Renal cortex interstitium (tissue), 11 donors: ENCODE results near the gene CNIH2. TPM values are rescaled to one million over a fixed set of nuclear protein-coding genes. Genes with fewer than 3 reads are reported as not detected.
"Not testable (repeated sequence)": the region's sequence is repeated elsewhere in the genome, so short reads cannot be mapped to it uniquely, and the experiment has no call there.

Experiments used
- DNase-seq, 11 donors: peaks; one replicate each; pipeline ENCODE4 v3.0.0-alpha.2; 2013; ENCODE audit warnings: low read depth in 9 of 11, low spot score in 4 of 11; ENCODE audit errors: extremely low read depth in 1 of 11
- polyA plus RNA-seq, 3 donors: library from polyadenylated mRNA; unstranded; fragments of 120-200 nt; gene quantifications; one replicate each; pipeline ENCODE4 v1.2.1, GENCODE V29; 2013; ENCODE audit not compliant: insufficient read length in 3 of 3

CNIH2 gene
- polyA plus RNA-seq, 3 donors: 1.9 to 3.8 (median 3.7) TPM

GRCh38 chr11:66320289-66320688, 42.3 kb downstream of the CNIH2 start:
- DNase-seq: not testable (repeated sequence)

DNA sequence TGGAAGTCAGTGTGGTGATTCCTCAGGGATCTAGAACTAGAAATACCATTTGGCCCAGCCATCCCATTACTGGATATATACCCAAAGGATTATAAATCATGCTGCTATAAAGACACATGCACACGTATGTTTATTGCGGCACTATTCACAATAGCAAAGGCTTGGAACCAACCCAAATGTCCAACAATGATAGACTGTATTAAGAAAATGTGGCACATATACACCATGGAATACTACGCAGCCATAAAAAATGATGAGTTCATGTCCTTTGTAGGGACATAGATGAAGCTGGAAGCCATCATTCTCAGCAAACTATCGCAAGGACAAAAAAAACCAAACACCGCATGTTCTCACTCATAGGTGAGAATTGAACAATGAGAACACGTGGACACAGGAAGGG, 42.8 kb downstream of the CNIH2 start:
- DNase-seq: not testable (repeated sequence)

GRCh38 chr11:66321606-66322005, 43.6 kb downstream of the CNIH2 start:
- DNase-seq: no peak

DNA sequence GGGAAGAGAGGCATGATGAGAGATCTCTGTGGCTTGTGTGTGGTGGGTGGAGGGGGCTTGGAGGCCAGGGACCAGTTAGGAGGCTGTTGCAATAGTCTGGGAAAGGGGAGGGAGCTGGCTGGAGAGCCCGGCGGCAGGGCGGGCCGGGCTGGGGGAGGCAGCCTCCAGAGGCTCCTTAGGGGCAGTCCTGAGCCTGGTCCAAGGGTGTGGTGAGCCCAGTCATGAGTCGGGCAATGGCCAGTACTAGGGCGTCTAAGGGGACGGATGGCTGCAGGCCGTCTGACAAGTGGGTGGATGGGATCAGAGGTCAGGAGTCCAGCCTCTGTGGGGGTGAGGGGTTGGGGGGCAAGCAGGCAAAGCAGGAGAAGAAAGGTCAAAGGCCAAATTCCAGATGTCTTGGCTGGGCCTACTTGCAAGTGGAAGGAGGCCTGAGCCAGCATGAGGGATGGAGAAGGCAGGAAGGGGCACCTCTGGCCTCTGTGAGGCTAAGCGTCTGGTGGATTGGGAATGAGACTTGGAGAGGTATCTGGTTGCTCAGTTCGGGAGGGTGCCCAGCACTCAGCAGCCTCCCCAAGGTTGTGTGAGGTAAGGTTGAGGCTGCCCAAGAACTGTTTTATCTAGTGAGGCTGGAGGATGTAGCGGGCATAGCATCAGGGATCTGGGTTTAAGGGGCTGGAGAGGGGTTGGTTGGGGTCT, 44.9 kb downstream of the CNIH2 start:
- no peak for DNase-seq

- DNase-seq: no peak
Observed at GRCh38 chr11:66323684-66324083, 45.7 kb downstream of the CNIH2 start.

DNA sequence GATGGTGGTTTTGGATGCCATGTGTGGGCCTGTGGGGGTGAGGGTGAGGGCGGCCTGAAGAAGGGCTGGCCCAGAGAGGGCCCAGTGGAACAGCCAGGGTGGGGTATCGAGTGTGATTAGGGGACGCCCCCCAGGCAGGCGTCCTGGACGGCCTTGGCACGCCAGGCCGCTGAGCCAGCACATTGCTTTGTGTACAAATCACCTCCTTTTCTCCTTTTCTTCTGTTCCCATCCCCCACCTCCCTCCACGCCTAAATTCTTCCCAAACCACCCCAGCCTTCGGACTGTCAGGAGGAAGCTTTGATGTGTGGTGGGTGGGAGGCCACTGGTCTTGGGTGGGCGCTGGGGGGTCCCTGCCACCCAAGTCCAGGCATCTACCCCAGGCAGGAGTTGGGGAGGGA, 46.7 kb downstream of the CNIH2 start:
- no peak for DNase-seq

DNA sequence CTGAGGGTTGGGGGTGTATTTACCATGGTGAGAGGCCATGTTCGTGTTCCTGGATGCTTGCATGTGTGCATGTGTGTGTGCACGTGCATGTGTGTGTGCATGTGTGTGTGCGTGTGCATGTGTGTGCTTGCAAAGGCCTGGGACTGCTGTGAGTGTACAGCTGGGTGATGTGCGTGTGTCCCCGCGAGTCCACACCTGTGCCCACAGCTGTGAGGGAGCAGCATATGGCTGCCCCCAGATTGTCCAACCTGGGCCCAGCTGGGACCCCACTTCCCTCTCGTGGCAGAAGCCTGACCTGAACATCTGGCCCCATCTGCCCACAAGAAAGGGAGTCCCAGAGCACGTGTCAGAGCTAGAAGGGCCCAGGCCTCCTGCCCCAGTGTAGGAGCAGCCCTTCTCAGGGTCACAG, 47.3 kb downstream of the CNIH2 start:
- no peak for DNase-seq

DNA sequence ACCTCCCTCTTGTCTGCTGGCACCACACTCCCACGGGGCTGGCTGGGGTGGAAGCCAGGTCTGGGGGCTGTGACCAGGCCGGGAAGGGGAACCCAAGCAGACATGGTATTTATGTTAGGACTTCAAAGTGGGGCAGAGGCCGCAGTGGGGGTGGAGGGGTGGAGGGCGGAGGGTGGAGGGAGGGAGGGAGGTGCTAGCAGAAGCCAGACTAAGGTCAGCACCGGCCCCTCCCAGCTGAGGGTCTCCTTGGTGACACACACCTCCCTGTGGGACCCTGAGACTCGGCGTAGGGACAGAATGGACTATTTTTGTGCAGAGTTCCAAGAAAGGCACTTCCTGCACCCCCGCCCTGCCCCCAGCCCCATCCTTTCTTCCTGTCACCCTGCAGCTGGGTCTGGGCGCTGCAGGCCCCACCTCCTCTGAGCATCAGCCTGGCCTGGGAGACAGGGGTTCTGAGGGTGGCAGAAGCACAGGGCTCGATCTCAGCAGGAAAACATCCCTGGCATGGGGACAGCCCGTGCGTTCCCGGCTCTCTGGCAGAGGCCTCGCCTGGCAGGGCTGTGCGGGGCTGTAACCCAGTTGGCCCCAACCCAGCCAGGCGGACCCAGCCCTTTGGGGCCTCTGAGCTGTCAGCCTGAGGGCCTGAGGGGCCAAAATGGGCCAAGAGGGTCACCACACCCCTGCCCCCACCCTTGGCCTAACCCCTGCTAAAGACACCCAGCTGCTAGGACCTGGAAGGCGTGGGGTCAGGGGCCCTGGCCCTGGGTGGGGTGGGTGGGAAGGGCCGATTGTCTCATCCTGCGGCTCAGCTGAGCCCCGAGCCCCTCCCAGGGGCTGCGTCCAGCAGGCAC, 48.5 kb downstream of the CNIH2 start:
- DNase-seq: no peak

DNA sequence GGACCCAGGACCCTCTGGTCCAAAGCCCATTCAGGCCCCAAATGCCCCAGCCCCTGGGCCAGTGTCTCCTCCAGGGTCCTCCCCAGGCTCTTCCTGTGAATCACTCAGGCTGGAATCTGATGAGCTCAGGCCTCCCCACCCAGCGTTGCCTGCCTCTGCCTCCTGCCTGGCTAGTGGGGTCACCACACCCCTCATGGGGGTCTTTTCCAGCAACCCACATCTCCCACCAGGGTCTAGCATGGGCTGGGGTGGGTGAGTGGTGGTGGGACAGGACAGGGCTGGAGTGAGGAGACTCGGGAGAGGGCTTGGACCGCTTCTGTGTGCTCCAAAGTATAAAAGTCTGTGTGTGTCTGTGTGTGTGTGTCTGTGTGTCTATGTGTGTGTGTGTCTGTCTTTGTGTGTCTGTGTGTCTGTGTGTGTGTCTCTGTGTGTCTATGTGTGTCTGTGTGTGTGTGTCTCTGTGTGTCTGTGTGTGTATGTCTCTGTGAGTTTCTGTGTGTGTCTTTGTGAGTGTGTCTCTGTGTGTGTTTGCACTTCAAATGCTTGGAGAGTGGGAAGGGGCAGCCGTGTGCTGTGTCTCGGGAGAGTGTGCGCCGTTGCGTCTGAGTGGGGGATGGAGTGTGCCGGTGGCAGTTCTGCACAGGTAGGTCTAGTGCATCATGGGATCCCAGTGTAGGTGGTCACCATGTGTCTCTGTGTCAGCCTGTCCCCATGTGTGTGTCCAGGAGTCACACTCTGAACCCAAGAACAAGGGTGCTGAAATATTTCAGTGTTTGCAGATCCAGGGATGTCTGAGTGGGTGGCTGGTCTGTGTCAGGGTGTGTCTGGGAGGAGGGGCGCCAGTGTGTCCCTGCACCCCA, 49.4 kb downstream of the CNIH2 start:
- no peak for DNase-seq

- no peak for DNase-seq
Observed at GRCh38 chr11:66328031-66328301, 50.0 kb downstream of the CNIH2 start.

DNA sequence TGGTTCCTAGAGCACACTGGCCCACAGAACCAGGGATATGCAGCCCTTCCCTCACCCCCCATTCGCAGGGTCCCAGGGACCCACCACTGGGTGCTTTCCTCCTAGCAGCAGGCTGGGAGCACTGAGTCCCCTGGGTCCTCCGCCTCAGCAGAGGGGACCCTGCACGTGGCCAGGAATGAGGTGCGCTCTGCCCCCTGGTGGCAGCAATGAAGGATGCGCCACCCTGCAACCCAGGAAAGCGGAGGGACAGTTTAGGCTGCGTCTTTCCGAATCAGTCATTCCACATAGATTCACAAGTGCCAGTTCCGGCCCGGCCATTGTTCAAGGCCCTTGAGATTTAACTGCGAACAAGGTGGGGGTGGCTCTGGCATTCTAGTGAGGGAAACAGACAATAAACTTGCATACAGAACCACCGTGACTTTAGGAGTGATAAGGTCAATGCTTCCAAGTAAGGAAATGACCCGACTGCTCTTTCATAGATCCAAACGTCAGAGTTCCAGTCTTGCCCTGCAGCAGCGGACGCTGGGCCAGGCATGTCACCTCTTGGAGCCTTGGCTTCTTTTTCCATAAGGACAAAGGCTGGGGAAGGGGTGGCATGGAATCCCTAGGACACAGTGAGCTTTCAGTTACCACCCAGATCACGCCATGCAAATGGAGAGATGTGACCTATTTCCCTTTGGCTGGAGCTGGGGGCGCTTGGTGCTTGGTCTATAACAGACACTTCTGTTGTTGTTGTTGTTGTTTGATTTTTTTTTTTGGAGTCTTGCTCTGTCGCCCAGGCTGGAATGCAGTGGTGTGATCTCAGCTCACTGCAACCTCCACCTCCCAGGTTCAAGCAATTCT, 50.5 kb downstream of the CNIH2 start:
- DNase-seq: peak in 4 of 11 donors; percentile 62 to 72 (median 68)

- no peak for DNase-seq
Observed at GRCh38 chr11:66329165-66329673, 51.2 kb downstream of the CNIH2 start.

GRCh38 chr11:66330931-66331330, 53.0 kb downstream of the CNIH2 start:
- no peak for DNase-seq

DNA sequence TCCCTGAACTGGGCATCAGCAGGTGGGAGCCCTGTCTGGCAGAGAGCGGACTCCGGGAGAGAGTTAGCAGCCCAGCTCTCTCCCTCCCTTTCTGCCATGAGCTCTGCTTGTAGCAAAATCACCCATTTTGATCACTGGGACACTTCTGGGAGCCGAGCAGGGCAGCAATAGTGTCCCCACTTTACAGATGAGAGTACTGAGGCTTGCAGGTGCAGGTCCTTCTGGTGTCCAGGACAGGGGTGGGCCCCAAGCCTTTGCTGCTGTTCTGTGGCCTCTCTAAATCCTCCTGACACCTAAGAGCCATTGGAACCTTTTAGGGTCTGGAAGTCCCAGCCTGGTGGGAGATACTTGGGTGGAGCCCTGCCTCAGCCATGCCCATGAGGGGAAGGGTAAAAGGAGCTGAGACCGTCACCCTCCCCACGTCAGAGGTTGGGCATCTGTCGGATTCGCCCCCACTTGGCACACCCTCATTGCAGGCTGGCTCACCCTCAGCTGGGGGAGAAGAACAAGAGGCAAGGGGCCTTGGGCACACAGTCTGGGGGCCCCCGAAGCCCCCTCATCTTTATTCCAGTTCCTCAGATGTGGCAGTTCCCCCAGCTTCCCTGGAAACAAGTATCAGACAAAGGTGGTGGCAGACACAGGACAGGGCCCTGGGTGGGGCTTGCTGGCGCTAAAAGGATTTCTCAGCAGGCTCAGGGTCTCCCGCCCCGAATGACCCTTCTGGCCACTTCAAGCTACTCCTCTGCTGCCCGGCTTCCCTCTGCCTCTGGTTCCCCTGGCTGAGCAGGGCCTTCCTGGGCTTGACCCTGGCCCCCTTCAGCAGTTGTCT, 53.8 kb downstream of the CNIH2 start:
- DNase-seq: no peak

DNA sequence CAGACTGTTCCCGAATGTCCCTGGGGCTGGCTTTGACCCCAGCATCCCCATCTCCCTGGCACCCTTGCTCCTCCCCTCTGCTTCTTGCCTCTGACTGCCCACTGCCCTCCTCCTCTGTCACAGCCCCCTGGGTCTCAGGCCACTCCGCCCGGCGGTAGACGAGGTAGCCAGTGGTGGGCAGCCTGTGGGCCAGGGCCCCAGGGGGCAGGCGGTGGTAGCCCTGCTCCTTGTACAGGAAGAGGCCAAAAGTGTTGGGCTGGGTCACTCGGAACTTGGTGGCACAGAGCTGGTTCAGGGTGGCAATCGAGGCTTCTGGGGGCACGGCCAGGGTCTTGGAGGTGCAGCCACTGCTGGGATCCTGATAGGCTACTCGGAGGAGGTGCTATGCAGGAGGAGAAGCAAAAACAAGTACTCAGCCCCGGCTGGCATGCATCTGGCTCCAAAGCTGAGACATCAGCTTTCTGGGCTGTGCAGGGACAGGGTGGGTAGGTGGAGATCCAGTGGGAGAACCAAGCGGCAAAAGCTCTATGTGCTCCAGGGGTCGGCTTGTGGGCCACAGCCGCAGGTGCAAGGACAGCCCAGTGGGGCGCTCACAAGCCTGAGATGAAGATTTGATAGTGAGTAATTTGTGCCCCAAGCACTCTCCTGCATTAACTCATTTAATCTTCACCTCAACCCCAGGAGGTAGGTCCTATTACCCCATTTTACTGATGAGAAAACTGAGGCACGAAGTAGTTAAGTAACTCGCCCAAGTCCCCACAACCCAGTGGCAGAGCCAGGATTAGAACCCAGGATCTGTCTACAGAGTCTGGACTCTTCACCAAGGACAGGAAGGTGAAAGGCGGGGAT, 54.6 kb downstream of the CNIH2 start:
- no peak for DNase-seq

- no peak for DNase-seq
Observed at GRCh38 chr11:66333220-66333877, 55.4 kb downstream of the CNIH2 start.
